Hepatocyte (in vitro differentiated cells): Measurements from ENCODE around the gene ZNF423. TPM values are rescaled to one million over a fixed set of nuclear protein-coding genes. Genes with fewer than 3 reads are reported as not detected.

Source experiments
- DNase-seq: peaks from one replicate; pipeline ENCODE4 v3.0.0-alpha.2; 2016; ENCODE audit warnings: low spot score
- H2AFZ ChIP-seq: fragments of 200-600 bp; sonication (generic); 2 replicates; pipeline ENCODE4 v1.6.0; 2016; ENCODE audit warnings: antibody characterized with exemption, mild to moderate bottlenecking
- H3K27ac ChIP-seq: fragments of 200-600 bp; sonication (generic); 2 replicates; pipeline ENCODE4 v1.5.1; 2016; ENCODE audit warnings: mild to moderate bottlenecking
- H3K27me3 ChIP-seq: fragments of 200-600 bp; sonication (generic); 2 replicates; pipeline ENCODE4 v1.6.1; 2016
- H3K36me3 ChIP-seq: fragments of 200-600 bp; sonication (generic); replicated peaks from 2 replicates; pipeline ENCODE4 v1.5.1; 2016; ENCODE audit warnings: low read depth; ENCODE audit not compliant: insufficient read depth
- H3K4me1 ChIP-seq: fragments of 200-600 bp; sonication (generic); 2 replicates; pipeline ENCODE4 v1.5.1; 2016; ENCODE audit warnings: mild to moderate bottlenecking, moderate library complexity; ENCODE audit not compliant: insufficient read depth
- H3K4me2 ChIP-seq: fragments of 200-600 bp; sonication (generic); 2 replicates; pipeline ENCODE4 v1.6.0; 2016
- H3K4me3 ChIP-seq: fragments of 200-600 bp; sonication (generic); 2 replicates; pipeline ENCODE4 v1.5.1; 2016; ENCODE audit warnings: mild to moderate bottlenecking
- H3K79me2 ChIP-seq: fragments of 200-600 bp; sonication (generic); 2 replicates; pipeline ENCODE4 v1.6.0; 2017; ENCODE audit warnings: mild to moderate bottlenecking
- H3K9me2 ChIP-seq: fragments of 200-600 bp; sonication (generic); replicated peaks from 2 replicates; pipeline ENCODE4 v1.6.0; 2017; ENCODE audit warnings: mild to moderate bottlenecking; ENCODE audit not compliant: insufficient read depth
- H3K9me3 ChIP-seq: fragments of 200-600 bp; sonication (generic); 2 replicates; pipeline ENCODE4 v1.5.1; 2016; ENCODE audit warnings: low read depth, mild to moderate bottlenecking
- H4K20me1 ChIP-seq: fragments of 200-600 bp; sonication (generic); 2 replicates; pipeline ENCODE4 v1.6.0; 2016; ENCODE audit warnings: mild to moderate bottlenecking; ENCODE audit not compliant: insufficient read depth, poor library complexity, severe bottlenecking
- CTCF ChIP-seq: fragments of 200-600 bp; sonication (generic); IDR thresholded peaks from 2 replicates; pipeline ENCODE4 v1.5.1; 2016; ENCODE audit warnings: antibody characterized with exemption, mild to moderate bottlenecking; ENCODE audit not compliant: poor library complexity
- EZH2 ChIP-seq: fragments of 200-600 bp; sonication (generic); IDR thresholded peaks from 2 replicates; pipeline ENCODE4 v1.6.1; 2016; ENCODE audit warnings: antibody characterized with exemption, mild to moderate bottlenecking, borderline replicate concordance
- EZH2phosphoT487 ChIP-seq: fragments of 200-600 bp; sonication (generic); IDR thresholded peaks from one replicate; pipeline ENCODE4 v1.6.1; 2018; ENCODE audit warnings: antibody characterized with exemption, mild to moderate bottlenecking, low read depth, moderate library complexity; ENCODE audit not compliant: unreplicated experiment, severe bottlenecking
- WGBS: methylation state at CpG from one replicate; pipeline ENCODE4 v1.1.6; 2016; ENCODE audit warnings: low lambda C conversion rate; ENCODE audit errors: missing lambda C conversion rate; 5-methylcytosine and 5-hydroxymethylcytosine counted together
- polyA plus RNA-seq: library from polyadenylated mRNA; unstranded; fragments of >200 nt; fragmentation: Nextera tagmentation; extraction: Ambion mirVana; gene quantifications from 2 replicates; pipeline ENCODE4 v1.2.1, GENCODE V29; 2016
- total RNA-seq: library from RNA; depleted of rRNA; stranded (reverse); fragments of >200 nt; gene quantifications from 2 replicates; pipeline ENCODE4 v1.2.3, GENCODE V29; 2014

ZNF423 gene
- total and polyA plus RNA-seq, 2 experiments from 2014 or later: 9.6 to 11.8 TPM

- no peak overlapping the region for H3K4me3 ChIP-seq
- 93% methylated on average over 12 of the region's 12 CpGs for WGBS
These were observed 281.1 kb downstream of the ZNF423 start for GRCh38 chr16:49574826-49575225.

GRCh38 chr16:49567950-49568349 lies 288.0 kb downstream of the ZNF423 start:
- H3K9me3 ChIP-seq: no peaks in the 10 kb centered on the region
- no peaks in the 10 kb centered on the region for H3K27me3 ChIP-seq
- no peaks in the 10 kb centered on the region for H3K79me2 ChIP-seq
- no peak for TF ChIP-seq CTCF
- no peak for TF ChIP-seq EZH2phosphoT487
- no peak for TF ChIP-seq EZH2
- H3K9me2 ChIP-seq: no peaks in the 10 kb centered on the region
- WGBS: 100% methylated on average over 1 of the region's 1 CpG
- H3K27ac ChIP-seq: no peak overlapping the region
- no peak overlapping the region for H3K4me3 ChIP-seq
- no peak overlapping the region for H3K4me2 ChIP-seq
- H4K20me1 ChIP-seq: no peaks in the 10 kb centered on the region
- H2AFZ ChIP-seq: no peak overlapping the region
- H3K36me3 ChIP-seq: no peaks in the 10 kb centered on the region
- no peak for DNase-seq
- peaks cover 3% of the 10 kb centered on the region for H3K4me1 ChIP-seq

More at GRCh38 chr16:49574826-49575225, 281.1 kb downstream of the ZNF423 start:
- Histone ChIP-seq H3K4me2 (no peak overlapping the region), H3K79me2 (no peaks in the 10 kb centered on the region), H3K36me3 (no peaks in the 10 kb centered on the region), H3K9me2 (no peaks in the 10 kb centered on the region), H4K20me1 (no peaks in the 10 kb centered on the region), H3K9me3 (no peaks in the 10 kb centered on the region), H3K27me3 (no peaks in the 10 kb centered on the region), H3K27ac (no peak overlapping the region), H3K4me1 (no peaks in the 10 kb centered on the region), H2AFZ (no peak overlapping the region)
- no peak for DNase-seq
- TF ChIP-seq CTCF: no peak
- no peak for TF ChIP-seq EZH2
- TF ChIP-seq EZH2phosphoT487: no peak

GRCh38 chr16:49566432-49566831 lies 289.5 kb downstream of the ZNF423 start:
- H4K20me1 ChIP-seq: no peaks in the 10 kb centered on the region

More at GRCh38 chr16:49566432-49566831, 289.5 kb downstream of the ZNF423 start:
- DNase-seq: no peak
- Histone ChIP-seq H3K36me3 (no peaks in the 10 kb centered on the region), H3K27me3 (no peaks in the 10 kb centered on the region), H3K9me2 (no peaks in the 10 kb centered on the region), H3K4me3 (no peak overlapping the region), H3K9me3 (no peaks in the 10 kb centered on the region), H3K79me2 (no peaks in the 10 kb centered on the region), H3K4me2 (no peak overlapping the region), H3K27ac (no peak overlapping the region), H2AFZ (no peak overlapping the region), H3K4me1 (peaks cover 3% of the 10 kb centered on the region)
- 89% methylated on average over 6 of the region's 6 CpGs for WGBS
- TF ChIP-seq CTCF (no peak), EZH2 (no peak), EZH2phosphoT487 (no peak)
